Measurements from ENCODE around the gene DNAJC10.
"Not testable (repeated sequence)": the region's sequence is repeated elsewhere in the genome, so short reads cannot be mapped to it uniquely, and the experiment has no call there.

Gene DNAJC10

DNA sequence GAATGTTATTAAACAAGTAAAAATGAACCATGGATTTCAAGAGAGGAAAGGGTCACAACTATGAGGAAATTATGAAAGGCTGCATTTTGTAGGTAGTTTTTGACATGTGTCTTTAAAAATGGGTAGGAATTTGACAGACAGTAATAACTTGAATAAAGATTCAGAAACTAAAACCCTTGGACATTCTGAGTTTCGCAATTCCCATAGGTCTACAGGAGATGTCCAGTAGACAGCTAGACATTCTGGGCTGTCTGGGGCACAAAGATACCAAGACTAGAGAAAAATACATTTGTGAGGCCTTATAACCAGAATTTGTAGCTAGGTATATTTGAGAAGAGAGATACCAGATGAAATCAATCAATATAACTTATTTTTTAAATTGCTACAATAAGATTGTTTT, 42.3 kb downstream of the DNAJC10 start:
- no peak for DNase-seq (ENCODE audit: extremely low read depth, insufficient read length)
- no peaks in the 10 kb centered on the region for H3K27me3 ChIP-seq (replicated peaks; ENCODE audit: control insufficient read depth, insufficient read depth, low read length)
- no peak overlapping the region for H3K4me3 ChIP-seq (replicated peaks; ENCODE audit: low read depth, low read length)
- H3K36me3 ChIP-seq (ENCODE audit: control insufficient read depth, insufficient read depth, low read length): peaks cover 4% of the 10 kb centered on the region
- TF ChIP-seq, protein P1, sequence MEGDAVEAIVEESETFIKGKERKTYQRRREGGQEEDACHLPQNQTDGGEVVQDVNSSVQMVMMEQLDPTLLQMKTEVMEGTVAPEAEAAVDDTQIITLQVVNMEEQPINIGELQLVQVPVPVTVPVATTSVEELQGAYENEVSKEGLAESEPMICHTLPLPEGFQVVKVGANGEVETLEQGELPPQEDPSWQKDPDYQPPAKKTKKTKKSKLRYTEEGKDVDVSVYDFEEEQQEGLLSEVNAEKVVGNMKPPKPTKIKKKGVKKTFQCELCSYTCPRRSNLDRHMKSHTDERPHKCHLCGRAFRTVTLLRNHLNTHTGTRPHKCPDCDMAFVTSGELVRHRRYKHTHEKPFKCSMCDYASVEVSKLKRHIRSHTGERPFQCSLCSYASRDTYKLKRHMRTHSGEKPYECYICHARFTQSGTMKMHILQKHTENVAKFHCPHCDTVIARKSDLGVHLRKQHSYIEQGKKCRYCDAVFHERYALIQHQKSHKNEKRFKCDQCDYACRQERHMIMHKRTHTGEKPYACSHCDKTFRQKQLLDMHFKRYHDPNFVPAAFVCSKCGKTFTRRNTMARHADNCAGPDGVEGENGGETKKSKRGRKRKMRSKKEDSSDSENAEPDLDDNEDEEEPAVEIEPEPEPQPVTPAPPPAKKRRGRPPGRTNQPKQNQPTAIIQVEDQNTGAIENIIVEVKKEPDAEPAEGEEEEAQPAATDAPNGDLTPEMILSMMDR (IDR thresholded peaks at IDR 0.05; ENCODE audit: insufficient read depth, low read length, poor library complexity, severe bottlenecking): no peak

DNA sequence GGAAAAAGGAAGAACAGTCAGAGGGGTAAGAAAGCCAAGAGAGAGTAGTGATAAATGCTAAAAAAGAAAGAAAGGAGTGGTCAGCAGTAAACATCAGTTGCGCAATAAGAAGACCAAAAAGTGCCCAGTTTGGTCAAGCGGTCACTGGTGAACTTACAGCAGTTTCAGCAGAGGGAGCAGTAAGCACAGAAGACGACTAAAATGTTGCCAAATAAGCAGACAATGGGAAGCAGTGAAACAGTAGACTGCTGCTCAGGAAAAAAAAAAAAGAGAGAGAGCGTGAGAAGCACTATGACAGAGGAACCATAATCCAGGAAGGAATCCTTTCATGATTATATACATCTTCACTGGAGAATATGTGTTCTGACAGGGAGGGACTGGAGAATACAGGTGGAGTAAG, 45.8 kb downstream of the DNAJC10 start:
- no peaks in the 10 kb centered on the region for H3K27me3 ChIP-seq (replicated peaks; ENCODE audit: control insufficient read depth, insufficient read depth, low read length)
- no peak for DNase-seq (ENCODE audit: extremely low read depth, insufficient read length)
- TF ChIP-seq, protein P1 (IDR thresholded peaks at IDR 0.05; ENCODE audit: insufficient read depth, low read length, poor library complexity, severe bottlenecking): no peak
- H3K4me3 ChIP-seq (replicated peaks; ENCODE audit: low read depth, low read length): no peak overlapping the region
- H3K36me3 ChIP-seq (ENCODE audit: control insufficient read depth, insufficient read depth, low read length): peaks cover 7% of the 10 kb centered on the region

DNA sequence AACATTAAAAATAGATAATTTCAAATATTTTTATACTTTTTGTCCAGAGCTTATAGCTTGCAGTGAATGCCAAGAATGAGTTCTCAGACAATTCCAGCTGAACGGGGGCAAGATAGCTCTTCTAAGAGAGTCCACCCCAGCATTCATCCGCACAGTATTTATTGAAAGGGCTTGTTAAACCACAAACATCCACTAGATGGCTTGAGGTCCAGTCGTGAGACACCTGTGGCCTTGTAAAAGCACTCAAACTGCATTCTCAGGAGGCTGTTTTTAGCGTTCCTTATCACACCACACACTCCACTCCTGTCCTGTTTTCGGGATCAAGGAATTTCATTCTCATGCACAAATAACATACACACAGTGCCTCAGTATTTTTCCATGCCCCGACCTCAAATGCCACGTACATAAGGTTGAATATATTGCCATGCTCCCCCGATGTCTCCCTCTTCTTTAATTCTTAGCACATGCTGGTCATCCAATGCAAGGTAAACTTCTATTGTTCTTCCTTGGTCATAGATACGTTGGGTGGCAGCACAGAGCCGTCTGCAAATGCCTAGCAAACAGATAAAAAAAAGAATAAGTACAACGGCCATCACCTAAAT, 47.4 kb downstream of the DNAJC10 start:
- Histone ChIP-seq H3K4me3 (replicated peaks; ENCODE audit: low read depth, low read length) (no peak overlapping the region), H3K27me3 (replicated peaks; ENCODE audit: control insufficient read depth, insufficient read depth, low read length) (no peaks in the 10 kb centered on the region), H3K36me3 (ENCODE audit: control insufficient read depth, insufficient read depth, low read length) (peaks cover 10% of the 10 kb centered on the region)
- DNase-seq (ENCODE audit: extremely low read depth, insufficient read length): no peak
- TF ChIP-seq, protein P1 (IDR thresholded peaks at IDR 0.05; ENCODE audit: insufficient read depth, low read length, poor library complexity, severe bottlenecking): peak; percentile 56

DNA sequence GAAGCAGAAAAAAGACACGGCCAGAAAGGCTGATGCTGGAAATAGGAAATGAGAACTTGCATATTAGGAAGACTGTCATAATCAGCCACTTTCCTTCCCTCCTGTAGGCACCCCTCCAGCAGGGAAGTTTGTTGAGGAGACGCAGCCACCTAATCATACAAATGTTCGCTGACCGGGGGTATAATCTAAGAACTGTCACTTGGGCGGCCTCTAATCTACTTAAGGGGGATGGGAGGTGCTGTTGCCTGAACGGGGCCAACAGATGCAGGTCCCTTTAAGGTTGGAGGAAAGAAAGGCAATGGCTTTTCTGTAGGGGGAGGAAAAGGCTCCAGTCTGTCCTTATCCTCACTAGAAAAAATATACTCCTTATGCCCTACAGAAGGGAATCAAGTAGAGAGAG, 50.6 kb downstream of the DNAJC10 start:
- no peak for DNase-seq (ENCODE audit: extremely low read depth, insufficient read length)
- no peaks in the 10 kb centered on the region for H3K27me3 ChIP-seq (replicated peaks; ENCODE audit: control insufficient read depth, insufficient read depth, low read length)
- TF ChIP-seq, protein P1 (IDR thresholded peaks at IDR 0.05; ENCODE audit: insufficient read depth, low read length, poor library complexity, severe bottlenecking): no peak
- H3K36me3 ChIP-seq (ENCODE audit: control insufficient read depth, insufficient read depth, low read length): peaks cover 9% of the 10 kb centered on the region
- no peak overlapping the region for H3K4me3 ChIP-seq (replicated peaks; ENCODE audit: low read depth, low read length)

DNA sequence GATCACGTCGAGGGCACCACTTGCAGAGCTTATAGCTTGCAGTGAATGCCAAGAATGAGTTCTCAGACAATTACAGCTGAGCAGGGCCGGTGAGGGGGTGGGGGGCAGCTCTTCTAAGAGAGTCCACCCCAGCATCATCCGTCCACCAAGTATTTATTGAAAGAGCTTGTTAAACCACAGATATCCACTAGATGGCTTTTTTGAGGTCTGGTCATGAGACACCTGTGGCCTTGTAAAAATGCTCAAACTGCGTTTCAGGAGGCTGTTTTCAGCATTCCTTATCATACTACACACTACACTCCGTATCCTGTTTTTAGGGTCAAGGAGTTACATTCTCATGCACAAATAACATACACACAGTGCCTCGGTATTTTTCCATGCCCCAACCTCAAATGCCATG, 51.5 kb downstream of the DNAJC10 start:
- TF ChIP-seq, protein P1 (IDR thresholded peaks at IDR 0.05; ENCODE audit: insufficient read depth, low read length, poor library complexity, severe bottlenecking): peak; percentile 34
- no peak for DNase-seq (ENCODE audit: extremely low read depth, insufficient read length)
- Histone ChIP-seq H3K4me3 (replicated peaks; ENCODE audit: low read depth, low read length) (no peak overlapping the region), H3K27me3 (replicated peaks; ENCODE audit: control insufficient read depth, insufficient read depth, low read length) (no peaks in the 10 kb centered on the region), H3K36me3 (ENCODE audit: control insufficient read depth, insufficient read depth, low read length) (peaks cover 7% of the 10 kb centered on the region)

DNA sequence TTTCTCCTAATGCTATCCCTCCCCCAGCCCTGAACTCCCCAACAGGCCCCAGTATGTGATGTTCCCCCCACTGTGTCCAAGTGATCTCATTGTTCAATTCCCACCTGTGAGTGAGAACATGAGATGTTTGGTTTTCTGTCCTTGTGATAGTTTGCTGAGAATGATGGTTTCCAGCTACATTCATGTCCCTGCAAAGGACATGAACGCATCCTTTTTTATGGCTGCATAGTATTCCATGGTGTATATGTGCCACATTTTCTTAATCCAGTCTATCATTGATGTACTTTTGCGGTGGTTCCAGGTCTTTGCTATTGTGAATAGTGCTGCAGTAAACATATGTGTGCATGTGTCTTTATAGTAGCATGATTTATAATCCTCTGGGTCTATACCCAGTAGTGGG, 52.9 kb downstream of the DNAJC10 start:
- DNase-seq (ENCODE audit: extremely low read depth, insufficient read length); H3K27me3 ChIP-seq (replicated peaks; ENCODE audit: control insufficient read depth, insufficient read depth, low read length); H3K4me3 ChIP-seq (replicated peaks; ENCODE audit: low read depth, low read length); H3K36me3 ChIP-seq (ENCODE audit: control insufficient read depth, insufficient read depth, low read length): not testable (repeated sequence)
